ENCODE results near the gene CSMD2.

DNA sequence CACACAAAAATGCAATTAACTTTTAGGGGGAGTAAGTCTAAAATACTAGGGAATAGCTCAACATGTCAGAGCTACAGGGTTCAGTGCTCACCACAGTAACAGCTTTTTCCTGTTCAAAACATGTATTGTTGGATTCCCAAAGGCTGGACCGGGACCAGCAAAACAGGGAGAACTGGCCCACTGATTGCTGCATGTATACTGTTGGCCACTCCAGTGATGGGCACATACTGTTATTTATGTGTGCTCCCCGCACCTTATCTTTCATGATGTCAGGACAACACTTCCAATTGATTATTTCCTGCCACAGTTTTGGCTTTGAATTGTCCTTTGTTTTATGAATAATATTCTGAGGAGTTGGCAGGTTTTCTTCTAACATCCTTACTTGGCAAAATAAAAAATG lies 250.5 kb downstream of the CSMD2 start:
- TF ChIP-seq FOXM1 (IDR thresholded peaks at IDR 0.05; ENCODE audit: borderline replicate concordance, low read depth) (no peak), EGR1 (IDR thresholded peaks at IDR 0.05) (no peak), YY1 (IDR thresholded peaks at IDR 0.05; ENCODE audit: low read depth) (no peak), MAX (IDR thresholded peaks at IDR 0.05) (no peak)
- TF ChIP-seq, protein P1, sequence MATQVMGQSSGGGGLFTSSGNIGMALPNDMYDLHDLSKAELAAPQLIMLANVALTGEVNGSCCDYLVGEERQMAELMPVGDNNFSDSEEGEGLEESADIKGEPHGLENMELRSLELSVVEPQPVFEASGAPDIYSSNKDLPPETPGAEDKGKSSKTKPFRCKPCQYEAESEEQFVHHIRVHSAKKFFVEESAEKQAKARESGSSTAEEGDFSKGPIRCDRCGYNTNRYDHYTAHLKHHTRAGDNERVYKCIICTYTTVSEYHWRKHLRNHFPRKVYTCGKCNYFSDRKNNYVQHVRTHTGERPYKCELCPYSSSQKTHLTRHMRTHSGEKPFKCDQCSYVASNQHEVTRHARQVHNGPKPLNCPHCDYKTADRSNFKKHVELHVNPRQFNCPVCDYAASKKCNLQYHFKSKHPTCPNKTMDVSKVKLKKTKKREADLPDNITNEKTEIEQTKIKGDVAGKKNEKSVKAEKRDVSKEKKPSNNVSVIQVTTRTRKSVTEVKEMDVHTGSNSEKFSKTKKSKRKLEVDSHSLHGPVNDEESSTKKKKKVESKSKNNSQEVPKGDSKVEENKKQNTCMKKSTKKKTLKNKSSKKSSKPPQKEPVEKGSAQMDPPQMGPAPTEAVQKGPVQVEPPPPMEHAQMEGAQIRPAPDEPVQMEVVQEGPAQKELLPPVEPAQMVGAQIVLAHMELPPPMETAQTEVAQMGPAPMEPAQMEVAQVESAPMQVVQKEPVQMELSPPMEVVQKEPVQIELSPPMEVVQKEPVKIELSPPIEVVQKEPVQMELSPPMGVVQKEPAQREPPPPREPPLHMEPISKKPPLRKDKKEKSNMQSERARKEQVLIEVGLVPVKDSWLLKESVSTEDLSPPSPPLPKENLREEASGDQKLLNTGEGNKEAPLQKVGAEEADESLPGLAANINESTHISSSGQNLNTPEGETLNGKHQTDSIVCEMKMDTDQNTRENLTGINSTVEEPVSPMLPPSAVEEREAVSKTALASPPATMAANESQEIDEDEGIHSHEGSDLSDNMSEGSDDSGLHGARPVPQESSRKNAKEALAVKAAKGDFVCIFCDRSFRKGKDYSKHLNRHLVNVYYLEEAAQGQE (IDR thresholded peaks at IDR 0.05; ENCODE audit: low read depth): no peak
